Iris pigment epithelial cell (primary cell): ENCODE measurements around the gene SLC30A3.

Source experiments
- DNase-seq: peaks from one replicate; pipeline ENCODE4 v3.0.0-alpha.2; 2011; ENCODE audit warnings: low read depth

The SLC30A3 gene

DNA sequence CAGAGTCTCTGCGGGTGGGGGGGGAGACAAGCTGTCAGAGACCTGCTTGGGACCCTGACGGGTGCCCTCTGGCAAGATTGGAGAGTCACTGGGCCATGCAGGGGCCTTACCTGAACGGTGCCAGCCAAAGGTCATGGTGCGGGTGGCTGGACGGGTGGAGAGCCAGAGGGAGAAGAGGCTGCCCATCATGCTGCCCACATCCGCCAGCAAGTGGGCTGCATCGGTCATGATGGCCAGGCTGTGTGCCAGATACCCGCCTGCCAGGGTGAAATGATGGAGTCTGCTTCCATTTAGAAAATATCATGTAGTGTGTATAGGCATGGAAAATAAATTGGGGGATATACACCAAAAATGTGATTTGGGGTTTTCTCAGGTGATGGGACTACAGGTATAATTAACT is 4.8 kb downstream of the SLC30A3 start:
- DNase-seq = no peak

DNA sequence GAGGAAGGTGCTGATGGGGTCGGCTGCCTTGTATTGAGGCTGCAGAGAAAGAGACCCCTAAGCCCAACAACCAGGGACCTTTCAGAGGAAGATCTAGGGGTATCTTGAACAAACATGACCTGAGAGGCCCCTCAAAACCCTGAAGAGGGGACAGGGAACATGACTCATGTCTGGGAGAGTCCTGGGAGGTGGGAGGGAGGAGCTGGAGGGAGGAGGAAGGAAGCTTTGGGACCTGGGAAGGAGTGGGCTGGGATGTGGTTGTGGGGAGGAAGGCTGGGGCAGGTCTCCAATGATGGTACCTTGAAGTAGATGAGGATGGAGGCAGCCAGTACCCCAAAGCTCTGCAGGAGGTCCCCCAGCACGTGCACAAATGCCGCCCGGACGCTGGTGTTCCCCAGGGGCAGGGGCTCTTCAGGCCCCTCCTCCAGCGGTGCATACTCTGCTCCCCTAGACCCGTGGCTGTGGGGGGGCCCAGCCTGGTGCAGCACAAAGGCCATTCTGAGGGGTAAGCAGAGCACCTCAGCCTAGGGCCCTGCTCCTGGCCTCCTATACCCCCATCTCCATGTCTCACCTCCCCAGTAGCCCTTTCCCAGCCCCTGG is 5.9 kb downstream of the SLC30A3 start:
- no peak for DNase-seq

DNA sequence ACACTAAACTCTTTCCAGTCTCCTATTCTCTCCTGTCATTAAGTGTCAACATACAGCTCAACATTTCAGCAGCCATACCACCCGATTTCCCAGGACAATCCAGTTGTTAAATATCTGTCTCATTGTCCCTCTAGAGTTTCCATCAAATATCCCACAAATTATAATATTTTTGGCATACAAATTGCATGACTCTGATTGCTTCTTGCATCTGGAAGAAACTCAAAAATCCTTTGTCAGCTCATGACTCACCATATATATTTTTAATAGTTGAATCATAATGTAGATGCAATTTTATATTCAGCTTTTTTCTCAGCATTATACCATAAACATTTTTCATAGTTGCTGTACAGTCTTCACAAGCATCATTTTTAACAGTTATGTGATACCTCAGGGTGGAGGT is 7.2 kb downstream of the SLC30A3 start:
- peak; percentile 44 for DNase-seq

DNA sequence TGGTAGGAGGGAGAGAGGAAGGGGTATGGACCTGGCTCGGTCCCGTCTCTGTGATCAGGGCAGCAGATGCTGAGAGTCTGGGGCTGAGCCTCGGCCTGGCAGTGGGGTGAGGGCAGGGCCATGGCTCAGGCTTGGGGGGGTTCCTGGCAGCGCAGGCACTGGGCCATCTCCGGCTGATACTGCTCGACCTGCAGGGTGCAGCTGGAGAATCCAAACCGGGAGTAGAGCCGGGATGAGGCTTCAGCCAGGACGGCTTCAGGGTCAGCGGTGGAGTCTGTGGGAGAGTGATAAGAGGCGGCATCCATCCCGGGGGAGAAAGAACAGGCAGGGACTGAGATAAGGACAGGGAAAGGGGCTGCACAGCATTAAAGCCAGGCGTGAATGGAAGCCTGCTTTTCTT is 7.7 kb downstream of the SLC30A3 start:
- DNase-seq = no peak

DNA sequence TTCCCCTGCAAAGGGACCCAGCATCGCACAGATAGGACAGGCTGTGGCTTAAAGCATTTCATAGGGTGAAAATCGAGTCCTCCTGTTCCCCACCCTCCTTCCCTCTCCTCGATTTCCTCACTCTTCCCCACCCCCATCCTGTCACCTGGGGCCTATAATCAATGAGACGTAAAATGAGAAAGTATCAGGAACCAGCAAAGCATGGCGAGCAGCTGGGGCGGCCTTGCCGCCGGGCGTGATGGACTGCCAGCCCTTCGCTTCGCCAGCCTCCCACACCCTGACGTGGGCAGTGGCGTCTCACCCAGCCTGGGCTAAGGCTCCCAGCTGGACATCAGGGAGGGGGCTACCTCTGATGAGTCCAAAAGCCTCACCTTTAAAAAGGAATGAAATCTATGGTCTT is 11.1 kb downstream of the SLC30A3 start:
- no peak for DNase-seq

DNA sequence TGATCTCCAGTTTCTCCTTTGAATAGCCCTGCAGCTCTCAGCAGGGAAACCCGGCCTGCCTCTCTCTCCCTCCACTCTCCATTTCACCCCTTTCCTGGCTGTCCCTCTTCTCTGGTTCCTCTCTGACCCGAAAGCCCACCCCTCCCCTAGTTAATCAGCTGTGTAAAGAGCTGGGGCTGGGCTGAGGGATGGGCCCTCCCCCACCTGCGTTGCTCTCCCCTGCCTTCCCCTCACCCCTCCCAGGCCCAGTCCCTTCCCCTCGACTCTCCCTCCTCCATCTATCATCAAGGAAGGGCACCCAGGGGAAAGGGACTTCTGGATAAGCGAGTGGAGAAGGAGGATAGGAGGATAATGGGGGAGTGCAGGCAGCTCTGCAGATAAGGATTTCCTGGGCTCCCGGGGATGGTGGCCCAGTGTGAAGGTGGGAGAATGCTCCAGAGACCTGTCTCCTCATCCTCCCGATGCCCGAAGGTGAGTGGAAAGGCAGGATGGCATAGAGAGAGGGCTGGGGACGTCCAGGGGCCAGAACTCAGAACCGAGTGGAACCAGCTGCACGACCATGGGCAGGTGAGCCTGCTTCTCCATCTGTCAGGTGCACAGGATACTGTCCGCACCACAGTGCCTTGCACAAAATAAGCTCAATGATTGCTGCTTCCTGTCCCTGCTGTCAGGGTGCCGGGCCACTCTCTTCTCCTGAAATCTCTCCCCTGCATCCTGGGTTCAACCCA is 12.0 kb downstream of the SLC30A3 start:
- DNase-seq = no peak

DNA sequence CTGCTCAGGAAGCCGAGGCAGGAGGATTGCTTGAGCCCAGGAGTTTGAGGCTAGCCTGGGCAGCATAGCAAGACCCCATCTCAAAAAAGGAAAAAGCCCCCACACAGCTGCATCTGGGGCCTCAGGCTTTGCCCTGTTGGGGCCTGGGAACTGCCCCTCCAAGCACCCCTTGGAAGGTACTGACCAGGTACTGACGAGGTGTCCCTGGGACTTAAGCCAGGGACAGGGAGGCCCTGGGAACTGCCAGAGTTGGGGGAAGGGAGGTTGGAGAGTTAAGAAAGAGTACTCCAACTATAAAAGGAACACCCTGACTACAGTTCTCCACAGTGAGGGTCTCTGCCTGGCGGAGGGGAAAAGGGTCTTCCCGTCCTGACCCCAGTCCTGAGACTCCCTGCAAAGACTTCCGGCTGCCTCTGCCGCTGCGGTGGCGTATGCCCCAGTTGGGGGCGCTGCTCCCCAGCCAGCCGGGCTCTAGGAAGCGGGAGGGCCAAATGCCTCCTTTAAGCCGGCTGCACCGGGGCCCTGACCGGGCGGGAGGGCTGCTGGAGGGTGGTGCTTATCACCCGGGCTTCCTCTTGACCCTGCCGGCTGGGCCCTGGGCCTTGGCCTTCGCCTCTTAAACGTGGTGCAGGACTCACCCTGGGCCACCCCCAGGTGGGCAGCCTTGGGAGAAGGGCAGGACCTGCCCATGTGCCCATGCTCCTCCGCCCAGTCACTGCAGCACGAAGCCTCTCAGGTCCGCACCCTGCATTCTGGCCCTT is 12.8 kb downstream of the SLC30A3 start:
- DNase-seq = peak; percentile 41

DNA sequence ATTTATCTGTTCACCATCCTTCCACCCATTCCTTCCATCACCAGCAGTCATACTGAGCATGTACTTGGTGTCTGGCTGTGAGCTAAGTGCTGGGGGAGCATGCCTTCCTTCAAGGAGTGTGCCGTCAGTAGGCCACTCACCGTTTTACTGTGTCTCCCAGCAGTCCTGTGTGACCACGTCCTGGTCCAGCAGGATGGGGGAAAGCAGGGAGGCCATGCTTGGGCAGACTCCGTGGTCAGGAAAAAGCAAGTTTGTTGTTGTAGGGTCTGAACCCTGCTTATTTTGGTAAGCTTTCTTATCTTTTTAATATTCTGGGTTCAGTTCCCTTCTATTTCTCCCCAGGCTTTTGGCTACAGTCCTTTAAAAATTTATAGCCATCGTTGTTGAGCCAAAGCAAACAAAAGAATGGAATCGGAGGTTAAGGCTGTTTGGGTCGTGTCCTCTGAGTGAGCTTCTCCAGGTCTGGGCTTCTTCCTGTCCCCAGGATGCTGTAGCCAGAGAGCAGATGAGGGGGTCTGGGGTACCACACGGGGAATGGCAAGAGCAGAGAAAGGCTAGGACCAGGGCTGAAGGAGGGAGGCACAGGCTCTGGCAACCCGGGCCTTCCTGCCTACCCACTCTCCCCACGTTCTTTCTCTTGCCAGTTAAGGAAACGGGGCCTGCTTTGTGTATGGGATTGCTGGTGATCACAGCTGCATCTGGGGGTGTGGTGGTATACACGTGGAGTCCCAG is 13.5 kb downstream of the SLC30A3 start:
- DNase-seq = no peak

DNA sequence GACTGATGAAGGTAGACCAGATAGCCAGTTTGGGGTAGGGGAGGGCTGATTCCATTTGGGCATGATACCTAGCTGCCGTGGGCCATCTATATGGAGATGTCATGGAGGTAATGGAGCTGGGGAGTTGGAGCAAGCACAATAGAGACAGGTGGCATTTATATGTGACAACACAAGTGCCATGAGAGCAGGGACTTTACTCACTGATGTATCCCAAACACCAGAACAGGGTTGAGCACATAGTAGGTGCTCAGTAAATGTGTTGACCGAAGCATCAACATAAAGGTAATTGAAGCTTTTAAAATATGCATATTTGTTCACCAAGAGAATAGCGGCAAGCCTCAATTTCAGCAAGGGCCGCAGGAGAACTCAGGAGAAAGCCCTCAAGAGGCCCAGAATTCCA is 15.0 kb downstream of the SLC30A3 start:
- no peak for DNase-seq

DNA sequence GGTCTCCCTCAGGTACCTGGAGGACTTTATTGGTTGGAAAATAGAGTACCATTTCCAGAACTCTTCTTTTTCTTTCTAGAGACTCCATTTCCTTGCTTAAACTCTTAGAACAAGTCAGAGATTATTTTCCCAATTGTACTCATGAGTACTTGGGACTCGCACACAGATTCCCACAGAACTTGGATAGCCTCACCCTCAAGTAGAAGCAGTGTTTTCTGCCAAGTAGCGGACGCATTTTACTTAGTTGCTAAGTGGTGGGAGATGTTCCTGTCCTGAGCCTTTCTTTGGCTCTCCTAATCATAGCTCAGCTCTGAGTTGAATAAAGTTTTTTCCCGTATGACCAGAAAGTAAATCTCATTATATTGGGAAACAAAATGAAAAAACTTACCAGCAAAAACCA is 17.2 kb downstream of the SLC30A3 start:
- no peak for DNase-seq

DNA sequence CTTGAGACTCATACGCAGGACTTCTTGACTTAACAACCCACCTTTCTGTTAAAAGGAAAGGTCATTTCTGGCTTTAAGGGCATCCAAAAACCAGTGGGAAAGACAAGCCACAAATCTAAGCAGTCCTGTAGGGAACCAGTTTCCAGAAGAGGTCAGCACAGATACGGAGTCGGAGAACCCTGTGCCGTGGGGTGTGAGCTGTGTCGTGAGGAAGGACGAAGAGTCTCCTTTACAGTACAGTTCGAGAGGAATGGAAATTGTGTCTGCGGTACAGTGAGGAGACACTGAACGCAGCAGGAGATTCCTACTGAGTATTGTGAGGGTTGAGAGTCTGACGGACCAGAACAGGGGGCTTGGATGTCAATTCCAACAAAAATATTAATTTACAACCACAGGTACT is 17.7 kb downstream of the SLC30A3 start:
- DNase-seq = no peak

DNA sequence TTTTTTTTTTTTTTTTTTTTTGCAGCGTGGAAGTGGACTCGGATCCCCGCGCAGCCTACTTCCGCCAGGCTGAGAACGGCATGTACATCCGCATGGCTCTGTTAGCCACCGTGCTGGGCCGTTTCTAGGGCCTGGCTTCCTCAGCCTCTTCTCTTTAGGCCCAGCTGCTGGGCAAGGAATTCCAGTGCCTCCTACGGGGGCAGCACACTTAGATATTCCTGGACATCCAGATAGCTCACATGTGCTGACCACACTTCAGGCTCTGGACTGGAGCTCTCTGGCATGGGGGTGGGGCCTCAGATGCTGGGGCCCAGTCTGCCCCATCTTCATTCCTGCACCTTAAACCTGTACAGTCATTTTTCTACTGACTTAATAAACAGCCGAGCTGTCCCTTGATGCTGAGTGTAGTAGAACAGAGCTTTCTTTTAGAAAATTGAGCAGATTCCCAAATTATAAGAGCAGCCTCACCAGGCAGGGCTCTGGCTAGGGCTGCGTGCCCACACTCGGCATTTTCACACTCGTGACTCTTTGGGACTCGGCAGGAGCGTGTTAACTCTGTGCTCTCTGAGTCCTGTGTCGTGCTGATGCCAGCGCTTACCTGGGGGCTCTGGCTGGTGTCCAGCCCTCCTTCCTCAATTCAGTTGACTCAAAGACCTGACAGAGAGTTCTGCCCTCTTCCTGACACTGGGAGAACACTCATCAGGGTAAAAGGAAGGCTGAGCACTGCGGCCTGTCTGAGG is 19.3 kb downstream of the SLC30A3 start:
- DNase-seq = no peak

DNA sequence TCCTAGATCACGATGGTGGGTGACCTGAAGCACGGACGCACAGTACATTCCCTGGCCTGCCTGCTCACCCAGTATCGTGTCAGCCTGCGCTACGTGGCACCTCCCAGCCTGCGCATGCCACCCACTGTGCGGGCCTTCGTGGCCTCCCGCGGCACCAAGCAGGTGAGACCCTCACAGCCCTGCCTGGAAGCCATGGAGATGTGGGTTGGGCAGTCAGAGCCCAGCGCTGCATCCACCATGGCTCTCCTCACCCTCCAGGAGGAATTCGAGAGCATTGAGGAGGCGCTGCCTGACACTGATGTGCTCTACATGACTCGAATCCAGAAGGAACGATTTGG is 20.3 kb downstream of the SLC30A3 start:
- DNase-seq = no peak

DNA sequence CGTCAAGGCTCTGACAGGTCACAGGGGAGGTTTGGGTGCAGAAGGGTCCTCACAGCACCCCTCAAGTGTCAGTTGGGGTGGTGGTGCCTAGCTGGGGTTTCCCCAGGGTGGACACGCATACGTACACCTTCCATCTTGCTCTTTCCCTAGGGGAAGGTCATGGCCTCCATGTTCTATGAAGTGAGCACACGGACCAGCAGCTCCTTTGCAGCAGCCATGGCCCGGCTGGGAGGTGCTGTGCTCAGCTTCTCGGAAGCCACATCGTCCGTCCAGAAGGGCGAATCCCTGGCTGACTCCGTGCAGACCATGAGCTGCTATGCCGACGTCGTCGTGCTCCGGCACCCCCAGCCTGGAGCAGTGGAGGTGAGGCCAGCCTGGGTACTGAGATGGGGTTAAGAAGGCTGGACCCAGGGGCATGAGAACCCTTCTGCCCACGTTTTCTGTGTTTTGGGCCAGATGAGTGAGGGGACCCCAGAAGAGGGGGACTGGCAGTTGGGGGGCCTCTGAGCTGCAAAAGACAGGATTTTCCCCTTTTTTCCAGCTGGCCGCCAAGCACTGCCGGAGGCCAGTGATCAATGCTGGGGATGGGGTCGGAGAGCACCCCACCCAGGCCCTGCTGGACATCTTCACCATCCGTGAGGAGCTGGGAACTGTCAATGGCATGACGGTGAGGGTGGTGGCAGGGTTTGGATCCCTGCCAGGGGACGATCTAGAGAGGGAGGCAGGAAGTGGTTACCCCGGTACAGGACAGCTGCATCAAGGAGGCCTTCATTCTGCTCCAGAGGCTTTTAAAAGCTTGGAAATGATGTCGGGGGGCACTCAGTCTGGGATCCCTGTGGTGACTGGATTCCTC is 20.9 kb downstream of the SLC30A3 start:
- DNase-seq = no peak

DNA sequence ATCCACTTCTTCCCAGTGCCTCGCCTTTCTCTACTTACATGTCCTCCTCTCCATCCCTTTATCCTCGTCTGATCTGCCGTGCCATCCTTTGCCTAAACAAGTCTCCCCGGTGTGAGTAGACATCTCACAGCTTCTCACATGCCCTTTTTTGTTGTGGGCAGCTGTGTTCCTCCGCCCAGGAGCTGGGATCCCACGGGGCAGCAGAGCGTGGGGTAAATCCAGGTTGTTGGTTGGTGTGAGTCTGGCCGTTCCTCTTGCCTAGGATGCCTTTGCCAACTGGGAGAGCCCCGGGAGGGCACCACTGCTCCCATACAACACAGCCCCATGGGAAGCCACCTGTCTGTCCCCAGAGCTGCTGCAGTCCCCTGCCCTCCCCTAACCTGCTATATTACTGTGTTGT is 22.4 kb downstream of the SLC30A3 start:
- no peak for DNase-seq

DNA sequence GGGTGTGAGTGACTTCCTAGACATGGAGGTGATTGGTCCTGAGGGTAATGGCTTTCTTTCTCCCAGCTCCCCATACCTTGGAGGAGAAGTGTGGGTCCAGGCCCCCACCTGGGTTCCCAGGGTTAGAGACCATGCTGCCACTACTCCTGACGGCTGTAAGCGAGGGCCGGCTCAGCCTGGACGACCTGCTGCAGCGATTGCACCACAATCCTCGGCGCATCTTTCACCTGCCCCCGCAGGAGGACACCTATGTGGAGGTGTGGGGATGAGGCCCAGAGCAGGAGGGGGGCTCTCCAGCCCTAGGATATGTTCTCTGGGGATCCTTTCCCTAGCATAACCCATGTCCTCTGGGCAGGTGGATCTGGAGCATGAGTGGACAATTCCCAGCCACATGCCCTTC is 23.9 kb downstream of the SLC30A3 start:
- DNase-seq = no peak

DNA sequence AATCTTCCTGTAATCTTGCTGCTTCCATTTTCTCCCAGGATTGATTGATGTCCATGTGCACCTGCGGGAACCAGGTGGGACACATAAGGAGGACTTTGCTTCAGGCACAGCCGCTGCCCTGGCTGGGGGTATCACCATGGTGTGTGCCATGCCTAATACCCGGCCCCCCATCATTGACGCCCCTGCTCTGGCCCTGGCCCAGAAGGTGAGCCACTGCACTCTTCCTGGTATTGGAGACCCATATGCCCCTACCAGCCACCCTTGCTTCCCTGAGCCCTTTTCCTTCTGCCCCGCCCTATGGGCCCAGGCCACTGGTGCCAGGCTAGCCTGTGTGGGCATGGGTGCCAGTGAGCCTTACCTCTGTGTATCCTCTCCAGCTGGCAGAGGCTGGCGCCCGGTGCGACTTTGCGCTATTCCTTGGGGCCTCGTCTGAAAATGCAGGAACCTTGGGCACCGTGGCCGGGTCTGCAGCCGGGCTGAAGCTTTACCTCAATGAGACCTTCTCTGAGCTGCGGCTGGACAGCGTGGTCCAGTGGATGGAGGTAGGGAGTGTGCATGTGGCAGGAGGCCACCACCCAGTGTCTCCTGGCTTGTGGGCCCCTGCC is 25.4 kb downstream of the SLC30A3 start:
- no peak for DNase-seq

DNA sequence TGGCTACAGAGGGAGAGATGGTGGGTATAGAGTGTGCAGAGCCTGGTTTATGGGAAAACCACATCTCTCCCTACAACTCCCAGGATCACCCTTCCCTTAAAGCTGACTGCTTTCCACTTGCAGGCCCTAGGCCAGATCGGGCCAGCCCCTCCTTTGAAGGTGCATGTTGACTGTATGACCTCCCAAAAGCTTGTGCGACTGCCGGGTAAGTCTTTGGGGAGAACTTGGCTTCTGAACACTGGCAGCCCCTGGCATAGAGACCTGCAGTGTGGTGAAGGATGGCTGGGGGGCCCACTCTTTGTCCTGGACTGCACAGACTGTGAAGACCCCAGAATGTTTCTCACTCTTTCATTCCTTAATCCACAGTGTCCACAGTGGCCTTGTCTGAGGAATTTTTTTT is 26.2 kb downstream of the SLC30A3 start:
- no peak for DNase-seq

DNA sequence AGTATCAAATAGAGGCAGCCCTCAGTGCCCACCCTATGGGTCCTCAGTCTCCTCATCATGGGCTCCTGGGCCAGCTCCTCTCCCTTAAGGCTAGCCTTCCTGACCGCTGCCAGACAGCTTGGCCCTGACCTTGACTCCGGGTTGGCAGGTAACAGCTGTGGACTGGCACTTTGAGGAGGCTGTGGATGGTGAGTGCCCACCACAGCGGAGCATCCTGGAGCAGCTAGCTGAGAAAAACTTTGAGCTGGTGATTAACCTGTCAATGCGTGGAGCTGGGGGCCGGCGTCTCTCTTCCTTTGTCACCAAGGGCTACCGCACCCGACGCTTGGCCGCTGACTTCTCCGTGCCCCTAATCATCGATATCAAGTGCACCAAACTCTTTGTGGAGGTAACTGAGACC is 26.7 kb downstream of the SLC30A3 start:
- no peak for DNase-seq

DNA sequence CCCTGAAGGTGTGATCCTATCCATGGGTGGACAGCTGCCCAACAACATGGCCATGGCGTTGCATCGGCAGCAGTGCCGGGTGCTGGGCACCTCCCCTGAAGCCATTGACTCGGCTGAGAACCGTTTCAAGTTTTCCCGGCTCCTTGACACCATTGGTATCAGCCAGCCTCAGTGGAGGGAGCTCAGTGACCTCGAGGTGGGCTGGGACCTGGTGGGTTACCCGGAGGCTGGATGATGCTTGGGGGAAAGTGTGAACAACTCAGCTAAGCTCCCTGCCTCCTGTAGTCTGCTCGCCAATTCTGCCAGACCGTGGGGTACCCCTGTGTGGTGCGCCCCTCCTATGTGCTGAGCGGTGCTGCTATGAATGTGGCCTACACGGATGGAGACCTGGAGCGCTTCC is 29.5 kb downstream of the SLC30A3 start:
- DNase-seq = no peak

DNA sequence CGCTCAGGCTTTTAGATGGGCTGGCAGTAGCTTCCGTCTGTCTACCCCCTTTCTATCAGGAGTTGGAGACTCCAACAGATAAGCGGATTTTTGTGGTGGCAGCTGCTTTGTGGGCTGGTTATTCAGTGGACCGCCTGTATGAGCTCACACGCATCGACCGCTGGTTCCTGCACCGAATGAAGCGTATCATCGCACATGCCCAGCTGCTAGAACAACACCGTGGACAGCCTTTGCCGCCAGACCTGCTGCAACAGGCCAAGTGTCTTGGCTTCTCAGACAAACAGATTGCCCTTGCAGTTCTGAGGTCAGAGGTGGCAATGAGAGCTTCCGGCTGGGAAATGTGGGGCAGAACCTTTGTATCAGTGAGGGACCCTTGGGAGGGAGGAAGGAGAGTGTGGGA is 30.9 kb downstream of the SLC30A3 start:
- no peak for DNase-seq
